SK-N-SH (cell line): ENCODE data around the gene IMPG1. TPM values are rescaled to one million over a fixed set of nuclear protein-coding genes. Genes with fewer than 3 reads are reported as not detected.

Experiments
- CTCF ChIA-PET: fragments of 300-600, 350-600 bp; formaldehyde crosslinking; extraction: SDS; loops from one replicate; lab custom pipeline; 2021; lab: Yijun Ruan, JAX
- POLR2A ChIA-PET: fragments of 350-600 bp; sonication (Branson Sonifier 250); formaldehyde crosslinking; extraction: SDS; loops from one replicate; lab custom pipeline; 2020; ENCODE audit warnings: antibody characterized with exemption, inconsistent platforms; lab: Yijun Ruan, JAX
- DNase-seq: peaks from one replicate; pipeline ENCODE4 v3.0.0; 2012
- H2AFZ ChIP-seq: fragments of 200-600 bp; sonication (generic); 2 replicates; pipeline ENCODE4 v1.8.1; 2016; ENCODE audit warnings: antibody characterized with exemption, mild to moderate bottlenecking, low read depth
- H3F3A ChIP-seq: fragments of 200-600 bp; sonication (generic); replicated peaks from 2 replicates; pipeline ENCODE3; 2016; ENCODE audit warnings: antibody characterized with exemption, mild to moderate bottlenecking; ENCODE audit not compliant: insufficient read depth
- H3K27ac ChIP-seq, 2 experiments: fragments of 200-500 bp in 1 of 2; fragments of 200-600 bp in 1 of 2; sonication (Bioruptor generic) in 1 of 2; sonication (generic), shearing (Covaris generic) in 1 of 2; 2 replicates each; pipeline versions ENCODE4 v1.5.1 to v1.6.1; 2014 to 2016; ENCODE audit warnings: low read depth in 2 of 2, inconsistent platforms in 1 of 2, low read length in 1 of 2, mild to moderate bottlenecking in 1 of 2, mixed read lengths in 1 of 2
- H3K27me3 ChIP-seq: fragments of 200-600 bp; sonication (generic), shearing (Covaris generic); 2 replicates; pipeline ENCODE4 v1.6.1; 2016; ENCODE audit warnings: mixed run types; ENCODE audit not compliant: insufficient read depth
- H3K36me3 ChIP-seq, 2 experiments: fragments of 200-500 bp in 1 of 2; fragments of 200-600 bp in 1 of 2; sonication (Bioruptor generic) in 1 of 2; sonication (generic) in 1 of 2; replicated peaks in 1 of 2; 2 replicates each; pipeline versions ENCODE3 to v1.5.1; 2014 to 2016; ENCODE audit warnings: low read length in 1 of 2, mild to moderate bottlenecking in 1 of 2; ENCODE audit not compliant: insufficient read depth in 2 of 2, control insufficient read depth in 1 of 2
- H3K4me1 ChIP-seq, 2 experiments: fragments of 200-500 bp in 1 of 2; fragments of 200-600 bp in 1 of 2; sonication (Bioruptor generic) in 1 of 2; sonication (generic), shearing (Covaris generic) in 1 of 2; 2 replicates each; pipeline versions ENCODE4 v1.5.1 to v1.6.1; 2014 to 2016; ENCODE audit warnings: low read depth in 1 of 2, low read length in 1 of 2, mixed run types in 1 of 2; ENCODE audit not compliant: insufficient read depth in 2 of 2, control insufficient read depth in 1 of 2
- H3K4me2 ChIP-seq: fragments of 200-600 bp; sonication (generic), shearing (Covaris generic); 2 replicates; pipeline ENCODE4 v1.6.1; 2017; ENCODE audit warnings: mixed run types
- H3K4me3 ChIP-seq, 2 experiments: fragments of 200-500 bp in 1 of 2; fragments of 200-600 bp in 1 of 2; sonication (Bioruptor generic) in 1 of 2; sonication (generic), shearing (Covaris generic) in 1 of 2; 2 replicates each; pipeline versions ENCODE4 v1.5.1 to v1.8.1; 2014 to 2016; ENCODE audit warnings: low read depth in 2 of 2, inconsistent platforms in 1 of 2, low read length in 1 of 2, mild to moderate bottlenecking in 1 of 2, mixed read lengths in 1 of 2, moderate library complexity in 1 of 2
- H3K79me2 ChIP-seq: fragments of 200-600 bp; sonication (generic); 2 replicates; pipeline ENCODE4 v1.8.1; 2017; ENCODE audit warnings: mild to moderate bottlenecking; ENCODE audit not compliant: insufficient read depth
- H3K9ac ChIP-seq: fragments of 200-600 bp; sonication (generic); 2 replicates; pipeline ENCODE4 v1.6.1; 2017; ENCODE audit warnings: mixed run types
- H3K9me2 ChIP-seq: fragments of 200-600 bp; sonication (generic); 2 replicates; pipeline ENCODE4 v1.6.1; 2017; ENCODE audit warnings: mixed run types
- H3K9me3 ChIP-seq: fragments of 200-600 bp; sonication (generic); 2 replicates; pipeline ENCODE4 v1.6.1; 2017; ENCODE audit warnings: mixed run types, mild to moderate bottlenecking, moderate library complexity
- H4K20me1 ChIP-seq: fragments of 200-600 bp; sonication (generic); 2 replicates; pipeline ENCODE4 v1.6.1; 2017; ENCODE audit warnings: mild to moderate bottlenecking, mixed run types; ENCODE audit not compliant: insufficient read depth
- EP300 ChIP-seq, 2 experiments: IDR thresholded peaks; 2 replicates each; pipeline versions ENCODE4 v1.4.0 to v1.6.1; 2012; ENCODE audit warnings: borderline replicate concordance in 1 of 2, low read depth in 1 of 2, low read length in 1 of 2
- FOXM1 ChIP-seq: IDR thresholded peaks from 2 replicates; pipeline ENCODE4 v1.4.0; 2012; ENCODE audit warnings: low read depth, mild to moderate bottlenecking
- GABPA ChIP-seq: IDR thresholded peaks from 2 replicates; pipeline ENCODE4 v1.4.0; 2012; ENCODE audit warnings: low read depth, mild to moderate bottlenecking
- GATA2 ChIP-seq: sonication (generic); formaldehyde crosslinking; IDR thresholded peaks from 2 replicates; pipeline ENCODE4 v1.5.0; 2020; ENCODE audit warnings: mild to moderate bottlenecking, missing genetic modification reagents
- POLR2AphosphoS5 ChIP-seq: IDR thresholded peaks from 2 replicates; pipeline ENCODE4 v1.6.1; 2012; ENCODE audit warnings: low read depth, low read length
- RAD21 ChIP-seq: IDR thresholded peaks from 2 replicates; pipeline ENCODE4 v1.6.1; 2012; ENCODE audit warnings: mild to moderate bottlenecking, low read length
- RCOR1 ChIP-seq: fragments of 150-350 bp; IDR thresholded peaks from 2 replicates; pipeline ENCODE4 v1.6.1; 2017; ENCODE audit warnings: antibody characterized with exemption, low read length
- RXRA ChIP-seq: IDR thresholded peaks from 2 replicates; pipeline ENCODE4 v1.4.0; 2012; ENCODE audit warnings: low read depth, mild to moderate bottlenecking, borderline replicate concordance
- SIN3A ChIP-seq: IDR thresholded peaks from 2 replicates; pipeline ENCODE4 v1.6.1; 2012; ENCODE audit warnings: low read depth, mild to moderate bottlenecking, low read length, moderate library complexity, borderline replicate concordance
- SMC3 ChIP-seq: IDR thresholded peaks from 2 replicates; pipeline ENCODE4 v1.6.1; 2012; ENCODE audit warnings: low read depth, low read length, improper control_type of control experiment
- TAF1 ChIP-seq: IDR thresholded peaks from 2 replicates; pipeline ENCODE4 v1.6.1; 2012; ENCODE audit warnings: low read depth, mild to moderate bottlenecking, low read length, moderate library complexity, borderline replicate concordance
- WGBS: methylation state at CpG from one replicate; pipeline ENCODE4 v1.1.6; 2017; ENCODE audit warnings: low lambda C conversion rate; 5-methylcytosine and 5-hydroxymethylcytosine counted together
- polyA plus RNA-seq, 3 experiments: library from polyadenylated mRNA; depleted of rRNA; stranded (reverse); fragments of >200 nt; gene quantifications; 2 replicates each; pipeline ENCODE4 v1.2.3, GENCODE V29; 2012
- TF ChIP-seq, protein P1 (sequence below): IDR thresholded peaks from 2 replicates; pipeline ENCODE4 v1.4.0; 2012; ENCODE audit warnings: low read depth, borderline replicate concordance
- TF ChIP-seq, protein P2 (sequence below): IDR thresholded peaks from 2 replicates; pipeline ENCODE4; 2012
- TF ChIP-seq, protein P3 (sequence below): fragments of 200-600 bp; sonication (generic); IDR thresholded peaks from 2 replicates; pipeline ENCODE4 v1.6.1; 2017; ENCODE audit warnings: antibody characterized with exemption, mild to moderate bottlenecking, moderate library complexity

IMPG1 gene
- polyA plus RNA-seq, 1 of the 3 experiments (the other 2 are of a cell fraction), result not detected

DNA sequence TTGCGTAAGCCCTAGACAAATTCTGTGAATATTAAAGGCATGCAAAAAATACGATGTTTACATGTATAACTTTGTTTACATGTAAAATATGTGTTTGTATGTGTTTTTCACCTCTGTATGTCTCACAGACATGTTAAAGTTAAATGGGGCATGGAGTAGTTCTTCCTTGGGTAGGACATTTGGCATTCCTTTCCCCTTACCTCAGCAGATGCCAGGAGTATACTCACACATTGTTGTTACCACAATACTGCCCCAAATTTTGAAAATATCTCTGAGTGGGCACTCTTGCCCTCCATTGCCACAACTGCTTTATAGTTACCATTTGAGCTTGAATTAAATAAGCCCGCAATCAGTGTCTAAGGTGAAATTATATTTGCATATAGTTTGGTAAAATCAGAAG lies 175.9 kb downstream of the IMPG1 start:
- no peak overlapping the region for H3K27ac ChIP-seq
- no peak overlapping the region for H2AFZ ChIP-seq
- no peak overlapping the region for H3K4me3 ChIP-seq
- no peak for TF ChIP-seq RAD21
- TF ChIP-seq, protein P1, sequence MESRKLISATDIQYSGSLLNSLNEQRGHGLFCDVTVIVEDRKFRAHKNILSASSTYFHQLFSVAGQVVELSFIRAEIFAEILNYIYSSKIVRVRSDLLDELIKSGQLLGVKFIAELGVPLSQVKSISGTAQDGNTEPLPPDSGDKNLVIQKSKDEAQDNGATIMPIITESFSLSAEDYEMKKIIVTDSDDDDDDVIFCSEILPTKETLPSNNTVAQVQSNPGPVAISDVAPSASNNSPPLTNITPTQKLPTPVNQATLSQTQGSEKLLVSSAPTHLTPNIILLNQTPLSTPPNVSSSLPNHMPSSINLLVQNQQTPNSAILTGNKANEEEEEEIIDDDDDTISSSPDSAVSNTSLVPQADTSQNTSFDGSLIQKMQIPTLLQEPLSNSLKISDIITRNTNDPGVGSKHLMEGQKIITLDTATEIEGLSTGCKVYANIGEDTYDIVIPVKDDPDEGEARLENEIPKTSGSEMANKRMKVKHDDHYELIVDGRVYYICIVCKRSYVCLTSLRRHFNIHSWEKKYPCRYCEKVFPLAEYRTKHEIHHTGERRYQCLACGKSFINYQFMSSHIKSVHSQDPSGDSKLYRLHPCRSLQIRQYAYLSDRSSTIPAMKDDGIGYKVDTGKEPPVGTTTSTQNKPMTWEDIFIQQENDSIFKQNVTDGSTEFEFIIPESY, result no peak
- 97% methylated on average over 3 of the region's 3 CpGs for WGBS
- no peak overlapping the region for H3K4me2 ChIP-seq
- DNase-seq, result no peak
- no peaks in the 10 kb centered on the region for H3K9me3 ChIP-seq
- ChIA-PET POLR2A (no interaction called here), CTCF (no interaction called here)
- H3F3A ChIP-seq, result no peaks in the 10 kb centered on the region
- H3K9me2 ChIP-seq, result no peaks in the 10 kb centered on the region
- H3K79me2 ChIP-seq, result no peaks in the 10 kb centered on the region
- H3K9ac ChIP-seq, result no peak overlapping the region
- H3K36me3 ChIP-seq, result peaks cover 8 to 13% of the 10 kb centered on the region in 2 experiments
- no peaks in the 10 kb centered on the region for H4K20me1 ChIP-seq
- H3K27me3 ChIP-seq, result no peaks in the 10 kb centered on the region
- no peaks in the 10 kb centered on the region for H3K4me1 ChIP-seq

DNA sequence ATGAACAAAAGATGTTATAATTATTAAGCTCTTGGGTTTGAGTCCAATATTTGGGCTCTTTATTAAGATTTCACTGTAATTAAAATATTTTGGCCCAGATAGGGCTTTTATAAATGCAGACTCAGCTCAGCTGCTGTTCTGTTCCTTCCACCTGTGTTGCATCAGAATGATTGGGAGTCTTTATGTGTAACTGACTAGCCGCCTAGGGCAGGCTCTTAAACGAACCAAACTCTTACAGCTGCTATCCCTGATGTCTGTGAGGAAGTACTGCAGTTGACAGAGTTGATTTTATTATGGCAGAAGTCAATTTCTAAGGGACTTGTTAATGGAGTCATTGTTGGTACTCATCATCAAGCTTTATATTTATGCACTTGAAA lies 178.7 kb downstream of the IMPG1 start:
- no peaks in the 10 kb centered on the region for H3K4me1 ChIP-seq
- TF ChIP-seq, protein P2, sequence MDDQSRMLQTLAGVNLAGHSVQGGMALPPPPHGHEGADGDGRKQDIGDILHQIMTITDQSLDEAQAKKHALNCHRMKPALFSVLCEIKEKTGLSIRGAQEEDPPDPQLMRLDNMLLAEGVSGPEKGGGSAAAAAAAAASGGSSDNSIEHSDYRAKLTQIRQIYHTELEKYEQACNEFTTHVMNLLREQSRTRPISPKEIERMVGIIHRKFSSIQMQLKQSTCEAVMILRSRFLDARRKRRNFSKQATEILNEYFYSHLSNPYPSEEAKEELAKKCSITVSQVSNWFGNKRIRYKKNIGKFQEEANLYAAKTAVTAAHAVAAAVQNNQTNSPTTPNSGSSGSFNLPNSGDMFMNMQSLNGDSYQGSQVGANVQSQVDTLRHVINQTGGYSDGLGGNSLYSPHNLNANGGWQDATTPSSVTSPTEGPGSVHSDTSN, result no peak
- no peak for TF ChIP-seq SMC3
- no peak for TF ChIP-seq GABPA
- TF ChIP-seq, protein P3, sequence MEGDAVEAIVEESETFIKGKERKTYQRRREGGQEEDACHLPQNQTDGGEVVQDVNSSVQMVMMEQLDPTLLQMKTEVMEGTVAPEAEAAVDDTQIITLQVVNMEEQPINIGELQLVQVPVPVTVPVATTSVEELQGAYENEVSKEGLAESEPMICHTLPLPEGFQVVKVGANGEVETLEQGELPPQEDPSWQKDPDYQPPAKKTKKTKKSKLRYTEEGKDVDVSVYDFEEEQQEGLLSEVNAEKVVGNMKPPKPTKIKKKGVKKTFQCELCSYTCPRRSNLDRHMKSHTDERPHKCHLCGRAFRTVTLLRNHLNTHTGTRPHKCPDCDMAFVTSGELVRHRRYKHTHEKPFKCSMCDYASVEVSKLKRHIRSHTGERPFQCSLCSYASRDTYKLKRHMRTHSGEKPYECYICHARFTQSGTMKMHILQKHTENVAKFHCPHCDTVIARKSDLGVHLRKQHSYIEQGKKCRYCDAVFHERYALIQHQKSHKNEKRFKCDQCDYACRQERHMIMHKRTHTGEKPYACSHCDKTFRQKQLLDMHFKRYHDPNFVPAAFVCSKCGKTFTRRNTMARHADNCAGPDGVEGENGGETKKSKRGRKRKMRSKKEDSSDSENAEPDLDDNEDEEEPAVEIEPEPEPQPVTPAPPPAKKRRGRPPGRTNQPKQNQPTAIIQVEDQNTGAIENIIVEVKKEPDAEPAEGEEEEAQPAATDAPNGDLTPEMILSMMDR, result no peak
- no peak for TF ChIP-seq SIN3A
- no peak for TF ChIP-seq GATA2 (CRISPR knock-in tag)
- TF ChIP-seq EP300 (IDR thresholded peaks at IDR 0.05; ENCODE audit: borderline replicate concordance in 1 of 2, low read depth in 1 of 2, low read length in 1 of 2), result no peak
- TF ChIP-seq RCOR1, result no peak
- TF ChIP-seq POLR2AphosphoS5, result no peak
- TF ChIP-seq FOXM1, result no peak
- no peak for TF ChIP-seq RXRA
- TF ChIP-seq TAF1, result no peak
- peaks cover 13 to 14% of the 10 kb centered on the region in 2 experiments for H3K36me3 ChIP-seq
- H3K9me3 ChIP-seq, result no peaks in the 10 kb centered on the region
- ChIA-PET POLR2A (no interaction called here), CTCF (interaction anchor here (0.6 to 3.9 kb wide), 26 partner anchors 14 to 1577 kb away, joined by 3 to 77 read pairs (median 6); no protein-coding TSS in a partner anchor)
- H3K79me2 ChIP-seq, result no peaks in the 10 kb centered on the region
- DNase-seq, result no peak
- H3K27ac ChIP-seq, result no peak overlapping the region
- no peaks in the 10 kb centered on the region for H3K9me2 ChIP-seq
- no peaks in the 10 kb centered on the region for H3K27me3 ChIP-seq
- H3K4me3 ChIP-seq, result no peak overlapping the region
- no peak overlapping the region for H3K4me2 ChIP-seq
- no peak overlapping the region for H2AFZ ChIP-seq
- no peaks in the 10 kb centered on the region for H3F3A ChIP-seq
- no peak overlapping the region for H3K9ac ChIP-seq
- no peaks in the 10 kb centered on the region for H4K20me1 ChIP-seq
- WGBS, result 56% methylated on average over 2 of the region's 2 CpGs
